ENCODE results near the gene STRN3.

STRN3 gene

DNA sequence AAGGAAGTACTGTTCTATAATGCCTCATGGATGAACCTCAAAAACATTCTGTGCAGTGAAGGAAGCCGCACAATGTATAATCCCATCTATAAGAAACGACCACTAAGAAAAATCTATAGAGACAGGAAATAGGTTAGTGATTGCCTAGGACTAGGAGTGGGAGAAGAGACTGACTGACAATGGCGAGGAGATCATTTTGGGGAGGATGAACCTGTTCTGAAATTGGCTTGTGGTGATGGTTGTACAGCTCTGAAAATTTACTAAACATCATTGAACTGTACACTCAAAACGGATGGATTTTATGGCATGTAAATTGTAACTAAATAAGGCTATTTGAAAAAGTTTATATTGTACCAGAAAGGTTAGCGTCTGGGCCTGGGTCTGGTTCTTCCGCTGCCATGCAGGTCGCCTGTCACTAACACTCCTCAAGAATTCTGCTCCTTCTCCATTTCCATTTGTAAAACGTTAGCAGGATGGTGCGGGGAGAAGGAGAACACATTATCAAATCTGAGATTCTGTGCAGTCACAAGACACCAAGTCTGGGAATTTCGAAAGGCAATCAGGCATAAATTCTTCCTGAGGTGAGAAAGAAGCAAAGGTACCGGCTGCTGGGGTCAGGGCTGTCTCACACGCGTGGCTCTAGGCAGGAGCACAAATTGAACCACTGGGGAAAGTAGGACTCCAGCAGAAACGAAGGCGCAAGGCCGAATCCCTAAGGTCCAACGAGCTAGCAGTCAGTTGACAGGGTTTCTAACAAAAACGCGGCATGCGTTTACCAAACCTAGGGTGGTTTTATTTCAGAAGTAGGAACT lies 152.7 kb downstream of the STRN3 start:
- H3K4me3 ChIP-seq (ENCODE audit: low read depth in 1 of 2, low read length in 2 of 2), result peak overlapping the region; percentile 55 to 74

DNA sequence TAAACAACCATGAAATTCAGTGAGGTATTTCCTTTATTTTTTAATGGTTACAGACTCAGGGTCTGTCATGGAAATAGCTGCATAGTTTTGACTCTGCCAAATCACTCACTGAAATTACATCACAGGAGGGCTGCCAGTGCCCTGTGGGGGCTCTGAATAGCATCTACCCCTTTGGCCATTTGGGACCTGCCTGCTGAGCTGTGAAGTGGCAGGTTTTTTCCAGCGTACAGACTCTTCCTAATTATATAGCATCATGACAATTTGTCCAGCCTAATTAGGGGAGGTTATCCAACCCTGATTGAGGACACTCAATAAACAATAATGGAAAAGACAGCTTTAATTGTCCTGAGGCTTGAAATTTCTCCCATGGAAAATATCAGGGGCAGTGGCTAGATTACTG lies 153.6 kb downstream of the STRN3 start:
- H3K9me3 ChIP-seq (ENCODE audit: low read length), result no peaks in the 10 kb centered on the region
- no peaks in the 10 kb centered on the region for H3K36me3 ChIP-seq (ENCODE audit: insufficient read depth, low read length)
- no peak overlapping the region for H3K4me3 ChIP-seq (ENCODE audit: low read depth in 1 of 2, low read length in 2 of 2)
- H3K27ac ChIP-seq (ENCODE audit: low read depth, low read length), result no peak overlapping the region
- H3K27me3 ChIP-seq (ENCODE audit: control insufficient read depth in 1 of 2, insufficient read depth in 2 of 2, low read length in 2 of 2), result peaks cover 17 to 34% of the 10 kb centered on the region in 2 donors
- H3K4me1 ChIP-seq (ENCODE audit: insufficient read depth, low read length), result peaks cover 7% of the 10 kb centered on the region
- H3K9ac ChIP-seq (ENCODE audit: low read length), result no peak overlapping the region

More for the DNA sequence above, 152.7 kb downstream of the STRN3 start:
- H3K27ac ChIP-seq (ENCODE audit: low read depth, low read length), result no peak overlapping the region
- peaks cover 7% of the 10 kb centered on the region for H3K4me1 ChIP-seq (ENCODE audit: insufficient read depth, low read length)
- no peak overlapping the region for H3K9ac ChIP-seq (ENCODE audit: low read length)
- H3K36me3 ChIP-seq (ENCODE audit: insufficient read depth, low read length), result no peaks in the 10 kb centered on the region
- peaks cover 17 to 34% of the 10 kb centered on the region in 2 donors for H3K27me3 ChIP-seq (ENCODE audit: control insufficient read depth in 1 of 2, insufficient read depth in 2 of 2, low read length in 2 of 2)
- H3K9me3 ChIP-seq (ENCODE audit: low read length), result no peaks in the 10 kb centered on the region

DNA sequence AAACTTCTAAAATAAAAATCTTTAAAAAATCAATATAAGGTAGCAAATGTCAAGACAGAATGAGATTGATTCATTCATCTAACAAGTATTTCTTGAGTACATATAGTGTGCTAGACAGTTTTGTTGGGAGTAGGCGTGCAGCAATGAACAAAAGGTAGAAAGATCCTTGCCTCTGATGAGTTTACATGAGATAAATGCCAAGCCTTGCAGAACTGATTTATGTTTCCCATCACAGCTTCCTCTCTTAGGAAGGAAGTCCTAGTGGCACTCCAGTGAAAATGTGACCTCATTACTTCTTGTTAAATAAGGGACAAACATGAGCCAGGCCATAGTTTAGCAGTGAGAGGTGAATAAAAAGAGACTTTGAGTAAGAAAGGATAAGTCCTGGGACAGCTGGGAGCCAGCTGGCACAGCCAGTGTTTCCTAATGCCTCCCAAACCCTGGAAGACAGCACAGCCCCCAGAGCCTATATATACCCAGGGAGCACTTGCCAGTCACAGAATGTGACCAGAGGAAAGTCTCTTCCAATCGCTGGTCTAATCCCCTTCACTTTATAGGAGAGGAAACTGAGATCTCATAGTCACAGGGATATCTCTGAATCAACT lies 156.5 kb downstream of the STRN3 start:
- H3K4me1 ChIP-seq (ENCODE audit: insufficient read depth, low read length), result no peaks in the 10 kb centered on the region
- H3K9ac ChIP-seq (ENCODE audit: low read length), result no peak overlapping the region
- H3K4me3 ChIP-seq (ENCODE audit: low read depth in 1 of 2, low read length in 2 of 2), result no peak overlapping the region
- no peaks in the 10 kb centered on the region for H3K9me3 ChIP-seq (ENCODE audit: low read length)
- no peaks in the 10 kb centered on the region for H3K36me3 ChIP-seq (ENCODE audit: insufficient read depth, low read length)
- peaks cover 7 to 18% of the 10 kb centered on the region in 2 donors for H3K27me3 ChIP-seq (ENCODE audit: control insufficient read depth in 1 of 2, insufficient read depth in 2 of 2, low read length in 2 of 2)
- no peak overlapping the region for H3K27ac ChIP-seq (ENCODE audit: low read depth, low read length)

DNA sequence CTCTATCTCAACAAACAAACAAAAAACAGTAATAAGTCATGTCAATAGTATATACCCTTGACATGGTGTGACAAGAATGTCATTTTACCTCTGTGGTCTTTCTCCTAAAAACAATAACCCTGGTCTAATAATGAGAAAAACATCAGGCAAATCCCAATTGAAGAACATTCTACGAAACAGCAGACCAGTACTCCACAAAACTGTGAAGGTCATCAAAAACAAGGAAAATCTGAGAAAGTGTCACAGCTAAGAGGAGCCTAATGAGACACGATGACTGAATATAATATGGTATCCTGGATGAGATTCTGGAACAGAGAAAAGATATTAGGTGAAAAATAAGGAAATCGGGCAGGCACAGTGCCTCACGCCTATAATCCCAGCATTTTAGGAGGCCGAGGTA lies 157.4 kb downstream of the STRN3 start:
- Histone ChIP-seq H3K27ac (ENCODE audit: low read depth, low read length) (no peak overlapping the region), H3K4me3 (ENCODE audit: low read depth in 1 of 2, low read length in 2 of 2) (no peak overlapping the region), H3K9me3 (ENCODE audit: low read length) (no peaks in the 10 kb centered on the region), H3K36me3 (ENCODE audit: insufficient read depth, low read length) (no peaks in the 10 kb centered on the region), H3K27me3 (ENCODE audit: control insufficient read depth in 1 of 2, insufficient read depth in 2 of 2, low read length in 2 of 2) (peaks cover 5 to 9% of the 10 kb centered on the region in 2 donors), H3K4me1 (ENCODE audit: insufficient read depth, low read length) (no peaks in the 10 kb centered on the region), H3K9ac (ENCODE audit: low read length) (no peak overlapping the region)

DNA sequence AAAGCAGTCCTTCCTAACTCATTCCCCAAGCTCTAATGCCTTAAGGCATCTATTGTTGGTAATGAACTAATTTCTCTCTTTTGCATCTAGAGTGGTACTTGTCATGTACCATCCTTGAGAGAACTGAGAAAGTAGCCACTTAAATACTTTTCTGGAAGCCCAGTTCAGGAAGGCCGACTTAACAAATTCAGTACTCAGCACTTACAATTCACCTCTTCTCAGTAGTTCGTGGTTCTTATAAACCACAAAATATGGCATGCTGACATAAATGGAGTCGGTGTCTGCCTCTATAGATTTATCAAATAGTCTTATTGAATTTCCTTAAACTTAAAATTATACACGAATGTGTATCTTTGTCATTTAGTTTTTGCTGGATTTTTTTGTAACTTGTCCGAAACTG lies 161.2 kb downstream of the STRN3 start:
- Histone ChIP-seq H3K4me3 (ENCODE audit: low read depth in 1 of 2, low read length in 2 of 2) (no peak overlapping the region), H3K36me3 (ENCODE audit: insufficient read depth, low read length) (no peaks in the 10 kb centered on the region), H3K9ac (ENCODE audit: low read length) (no peak overlapping the region), H3K27me3 (ENCODE audit: control insufficient read depth in 1 of 2, insufficient read depth in 2 of 2, low read length in 2 of 2) (no peaks in the 10 kb centered on the region), H3K9me3 (ENCODE audit: low read length) (no peaks in the 10 kb centered on the region), H3K27ac (ENCODE audit: low read depth, low read length) (no peak overlapping the region), H3K4me1 (ENCODE audit: insufficient read depth, low read length) (no peaks in the 10 kb centered on the region)

DNA sequence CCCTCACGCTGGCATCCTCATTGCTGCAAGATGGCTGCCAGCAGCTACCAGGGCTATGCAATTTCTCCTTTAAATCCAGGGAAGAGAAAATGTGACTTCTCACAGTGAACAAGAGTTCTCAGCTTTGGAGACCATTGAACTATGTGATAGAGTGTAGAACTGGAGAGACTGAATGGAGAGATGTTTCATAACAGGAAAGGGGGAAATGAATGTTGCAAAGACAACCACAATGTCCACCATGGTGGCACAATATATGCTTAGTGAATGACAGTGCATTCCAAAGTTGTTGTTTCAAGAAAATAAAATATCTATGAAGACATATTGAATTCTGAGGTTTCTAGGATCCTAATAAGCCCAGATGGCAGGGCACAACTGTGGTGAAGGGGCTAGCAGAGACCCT lies 165.0 kb downstream of the STRN3 start:
- H3K9ac ChIP-seq (ENCODE audit: low read length), result no peak overlapping the region
- no peak overlapping the region for H3K27ac ChIP-seq (ENCODE audit: low read depth, low read length)
- no peaks in the 10 kb centered on the region for H3K9me3 ChIP-seq (ENCODE audit: low read length)
- no peaks in the 10 kb centered on the region for H3K4me1 ChIP-seq (ENCODE audit: insufficient read depth, low read length)
- H3K36me3 ChIP-seq (ENCODE audit: insufficient read depth, low read length), result no peaks in the 10 kb centered on the region
- H3K4me3 ChIP-seq (ENCODE audit: low read depth in 1 of 2, low read length in 2 of 2), result no peak overlapping the region
- no peaks in the 10 kb centered on the region for H3K27me3 ChIP-seq (ENCODE audit: control insufficient read depth in 1 of 2, insufficient read depth in 2 of 2, low read length in 2 of 2)

DNA sequence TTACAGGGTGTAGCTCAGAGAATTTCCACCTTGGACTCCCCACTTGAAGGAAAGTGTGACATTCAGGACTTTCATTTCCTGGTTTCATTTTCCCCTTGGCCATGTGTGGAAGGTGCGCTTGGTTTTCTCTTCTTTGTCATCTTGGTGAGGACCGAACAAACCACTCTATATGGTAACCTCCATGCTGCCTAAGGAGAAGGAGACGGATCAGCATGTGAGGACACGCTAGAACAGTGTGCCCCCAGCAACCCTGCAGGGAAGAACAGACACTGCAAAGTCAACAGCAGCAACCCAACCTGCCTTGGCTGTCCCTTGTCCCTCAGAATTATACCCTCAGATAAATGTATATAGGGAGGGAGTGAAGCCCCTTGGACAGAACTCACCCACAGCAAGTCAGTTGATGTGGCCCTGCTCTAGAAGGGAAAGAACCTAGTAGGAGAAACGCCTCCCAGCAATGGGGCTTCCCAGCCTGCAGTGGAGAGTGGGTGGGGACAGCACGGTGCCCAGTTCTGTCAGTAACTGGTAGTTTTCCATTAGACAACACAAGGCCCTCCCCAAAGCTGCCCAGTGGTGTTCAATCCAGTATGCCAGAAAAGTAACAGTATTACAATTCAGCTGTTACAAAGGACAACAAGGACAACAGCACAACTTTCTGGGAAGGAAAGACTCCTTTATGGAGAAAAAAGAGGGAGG lies 170.7 kb downstream of the STRN3 start:
- Histone ChIP-seq H3K4me1 (ENCODE audit: insufficient read depth, low read length) (no peaks in the 10 kb centered on the region), H3K4me3 (ENCODE audit: low read depth in 1 of 2, low read length in 2 of 2) (no peak overlapping the region), H3K27ac (ENCODE audit: low read depth, low read length) (no peak overlapping the region), H3K27me3 (ENCODE audit: control insufficient read depth in 1 of 2, insufficient read depth in 2 of 2, low read length in 2 of 2) (no peaks in the 10 kb centered on the region), H3K9ac (ENCODE audit: low read length) (no peak overlapping the region), H3K36me3 (ENCODE audit: insufficient read depth, low read length) (no peaks in the 10 kb centered on the region), H3K9me3 (ENCODE audit: low read length) (no peaks in the 10 kb centered on the region)

DNA sequence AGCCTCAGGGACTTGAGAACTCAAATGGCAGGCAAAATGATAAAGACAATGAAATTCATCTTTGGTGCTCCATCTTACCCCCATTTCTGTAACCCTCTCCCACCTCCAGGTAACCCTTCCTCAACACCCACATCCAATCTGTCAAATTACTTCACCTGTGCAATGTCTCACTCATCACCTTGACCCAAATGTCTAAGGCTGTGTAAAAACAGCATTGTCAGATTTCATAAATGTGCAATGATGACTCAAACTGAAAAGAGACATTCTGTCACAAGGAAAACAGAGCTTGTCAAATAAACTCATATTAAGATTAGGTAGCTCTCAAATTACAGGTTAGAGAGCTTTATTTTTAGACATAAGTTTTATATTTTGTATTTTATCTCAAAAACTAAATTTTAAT lies 171.7 kb downstream of the STRN3 start:
- Histone ChIP-seq H3K4me1 (ENCODE audit: insufficient read depth, low read length) (no peaks in the 10 kb centered on the region), H3K36me3 (ENCODE audit: insufficient read depth, low read length) (no peaks in the 10 kb centered on the region), H3K27me3 (ENCODE audit: control insufficient read depth in 1 of 2, insufficient read depth in 2 of 2, low read length in 2 of 2) (no peaks in the 10 kb centered on the region), H3K27ac (ENCODE audit: low read depth, low read length) (no peak overlapping the region), H3K9ac (ENCODE audit: low read length) (no peak overlapping the region), H3K9me3 (ENCODE audit: low read length) (no peaks in the 10 kb centered on the region), H3K4me3 (ENCODE audit: low read depth in 1 of 2, low read length in 2 of 2) (no peak overlapping the region)

DNA sequence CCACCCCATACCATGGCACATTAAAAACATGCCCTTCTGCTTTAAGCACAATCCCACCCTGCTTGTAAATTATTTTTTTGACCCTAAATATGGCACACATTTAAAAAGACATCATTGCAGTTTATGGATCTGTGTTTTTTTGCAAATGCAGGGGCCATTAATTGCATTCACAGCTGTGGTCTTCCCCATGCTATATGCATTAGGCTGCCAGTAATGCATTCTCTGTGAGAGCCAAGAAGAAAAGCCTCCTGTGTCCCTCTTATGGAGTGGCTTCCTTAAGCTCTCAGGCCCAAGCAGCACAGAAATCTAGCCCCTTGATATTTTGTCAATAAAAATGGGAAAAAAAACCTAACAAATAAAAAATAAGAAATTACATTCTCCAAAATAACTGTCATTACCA lies 172.2 kb downstream of the STRN3 start:
- H3K27me3 ChIP-seq (ENCODE audit: control insufficient read depth in 1 of 2, insufficient read depth in 2 of 2, low read length in 2 of 2), result no peaks in the 10 kb centered on the region
- no peak overlapping the region for H3K4me3 ChIP-seq (ENCODE audit: low read depth in 1 of 2, low read length in 2 of 2)
- H3K9me3 ChIP-seq (ENCODE audit: low read length), result no peaks in the 10 kb centered on the region
- no peaks in the 10 kb centered on the region for H3K36me3 ChIP-seq (ENCODE audit: insufficient read depth, low read length)
- no peaks in the 10 kb centered on the region for H3K4me1 ChIP-seq (ENCODE audit: insufficient read depth, low read length)
- H3K27ac ChIP-seq (ENCODE audit: low read depth, low read length), result no peak overlapping the region
- no peak overlapping the region for H3K9ac ChIP-seq (ENCODE audit: low read length)

DNA sequence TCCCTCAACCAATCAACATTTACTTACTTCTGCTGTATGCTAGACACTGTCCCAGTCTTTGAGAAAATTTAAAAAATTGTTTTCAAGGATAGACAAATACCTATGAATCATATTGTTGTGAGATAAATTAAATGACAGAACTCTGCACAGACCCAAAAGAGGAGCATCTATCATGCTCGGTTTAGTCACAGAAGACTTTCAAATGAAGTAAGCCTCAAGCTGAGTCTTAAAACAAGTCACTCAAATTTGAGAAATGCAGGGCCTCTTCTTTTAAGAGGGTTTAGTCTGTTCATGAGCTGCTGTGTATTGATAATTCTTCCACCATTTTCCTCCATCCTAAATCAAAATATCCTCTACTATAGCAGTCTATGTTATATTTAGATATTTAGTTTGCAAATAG lies 176.2 kb downstream of the STRN3 start:
- Histone ChIP-seq H3K9me3 (ENCODE audit: low read length) (no peaks in the 10 kb centered on the region), H3K27ac (ENCODE audit: low read depth, low read length) (no peak overlapping the region), H3K4me1 (ENCODE audit: insufficient read depth, low read length) (no peaks in the 10 kb centered on the region), H3K36me3 (ENCODE audit: insufficient read depth, low read length) (no peaks in the 10 kb centered on the region), H3K9ac (ENCODE audit: low read length) (no peak overlapping the region), H3K27me3 (ENCODE audit: control insufficient read depth in 1 of 2, insufficient read depth in 2 of 2, low read length in 2 of 2) (no peaks in the 10 kb centered on the region), H3K4me3 (ENCODE audit: low read depth in 1 of 2, low read length in 2 of 2) (no peak overlapping the region)

DNA sequence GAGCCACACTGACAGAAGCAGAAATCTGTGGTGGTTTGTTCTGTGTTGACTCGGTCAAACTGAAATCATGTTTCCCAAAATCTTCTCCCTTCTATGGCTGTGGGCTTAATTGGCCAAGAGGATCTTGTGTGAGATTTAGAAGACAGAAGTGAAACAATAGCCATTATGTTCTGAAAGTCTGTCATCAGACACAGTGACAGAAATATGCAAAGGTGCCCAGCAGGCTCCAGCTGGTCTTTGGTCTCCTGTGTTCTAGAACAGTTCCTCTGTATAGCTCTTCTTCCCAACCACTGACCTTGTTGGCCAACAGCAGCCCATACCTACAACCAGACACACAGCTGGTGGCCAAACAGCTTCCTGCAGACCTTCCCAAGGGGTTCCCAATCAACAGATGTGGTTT lies 176.8 kb downstream of the STRN3 start:
- Histone ChIP-seq H3K9ac (ENCODE audit: low read length) (no peak overlapping the region), H3K27me3 (ENCODE audit: control insufficient read depth in 1 of 2, insufficient read depth in 2 of 2, low read length in 2 of 2) (no peaks in the 10 kb centered on the region), H3K4me3 (ENCODE audit: low read depth in 1 of 2, low read length in 2 of 2) (no peak overlapping the region), H3K27ac (ENCODE audit: low read depth, low read length) (no peak overlapping the region), H3K9me3 (ENCODE audit: low read length) (no peaks in the 10 kb centered on the region), H3K4me1 (ENCODE audit: insufficient read depth, low read length) (no peaks in the 10 kb centered on the region), H3K36me3 (ENCODE audit: insufficient read depth, low read length) (no peaks in the 10 kb centered on the region)
